Measurements from ENCODE around the gene PIGP.

Gene PIGP

GRCh38 chr21:37077403-37077802 is 4.5 kb upstream of the PIGP start:
- no peaks in the 10 kb centered on the region for H3K36me3 ChIP-seq (ENCODE audit: control insufficient read depth, insufficient read depth, low read length)
- WGBS, 2 experiments: 100% methylated on average over 1 of the region's 1 CpG
- H3K27ac ChIP-seq (ENCODE audit: insufficient read depth, low read depth, low read length, poor library complexity, severe bottlenecking): no peak overlapping the region
- no peaks in the 10 kb centered on the region for H3K4me1 ChIP-seq (ENCODE audit: control insufficient read depth, insufficient read depth, low read length)
- H3K27me3 ChIP-seq (ENCODE audit: control insufficient read depth, insufficient read depth, low read length, poor library complexity, severe bottlenecking): peaks cover 22% of the 10 kb centered on the region
- no peak overlapping the region for H3K4me3 ChIP-seq (ENCODE audit: insufficient read depth, low read depth, low read length)
- H3K9me3 ChIP-seq (ENCODE audit: control insufficient read depth, low read length): no peaks in the 10 kb centered on the region

DNA sequence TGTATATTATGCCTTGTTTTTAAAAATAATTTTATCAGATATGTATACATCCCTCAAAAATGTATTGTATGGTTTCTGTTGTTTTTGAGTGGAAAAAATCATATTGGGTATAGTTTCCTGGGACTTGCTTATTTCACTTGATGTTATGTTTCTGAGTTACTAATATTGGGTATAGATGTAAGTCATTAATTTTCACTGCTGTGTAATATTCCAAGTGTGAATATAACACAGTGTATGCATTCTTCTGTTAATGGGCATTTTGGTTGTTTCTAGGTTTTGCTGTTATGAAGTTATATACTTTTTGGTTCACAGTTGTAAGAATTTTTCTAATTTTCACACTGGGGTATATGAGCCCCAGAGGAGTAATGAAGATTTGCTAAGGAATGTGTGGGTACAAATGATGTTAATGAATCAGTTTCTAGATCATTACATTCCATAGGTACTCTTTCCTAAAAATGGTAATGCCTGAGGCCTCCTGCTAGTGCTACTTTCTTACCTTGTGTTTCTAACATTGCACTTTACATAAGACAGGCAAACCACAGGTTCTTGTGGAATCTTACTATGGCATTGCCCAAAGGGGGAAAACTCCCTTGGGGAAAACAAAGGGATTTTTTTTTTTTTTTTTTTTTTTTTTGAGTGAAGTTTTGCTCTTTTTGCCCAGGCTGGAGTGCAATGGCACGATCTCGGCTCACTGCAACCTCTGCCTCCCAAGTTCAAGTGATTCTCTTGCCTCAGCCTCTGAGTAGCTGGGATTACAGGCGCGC is 3.4 kb upstream of the PIGP start:
- H3K27me3 ChIP-seq (ENCODE audit: control insufficient read depth, insufficient read depth, low read length, poor library complexity, severe bottlenecking): peaks cover 22% of the 10 kb centered on the region
- no peaks in the 10 kb centered on the region for H3K36me3 ChIP-seq (ENCODE audit: control insufficient read depth, insufficient read depth, low read length)
- 90 to 93% methylated on average over 4 of the region's 4 CpGs for WGBS, 2 experiments
- no peaks in the 10 kb centered on the region for H3K9me3 ChIP-seq (ENCODE audit: control insufficient read depth, low read length)
- no peak overlapping the region for H3K27ac ChIP-seq (ENCODE audit: insufficient read depth, low read depth, low read length, poor library complexity, severe bottlenecking)
- no peak overlapping the region for H3K4me3 ChIP-seq (ENCODE audit: insufficient read depth, low read depth, low read length)
- H3K4me1 ChIP-seq (ENCODE audit: control insufficient read depth, insufficient read depth, low read length): no peaks in the 10 kb centered on the region

GRCh38 chr21:37075214-37075770 is 2.4 kb upstream of the PIGP start:
- H3K27ac ChIP-seq (ENCODE audit: insufficient read depth, low read depth, low read length, poor library complexity, severe bottlenecking): no peak overlapping the region
- H3K9me3 ChIP-seq (ENCODE audit: control insufficient read depth, low read length): no peaks in the 10 kb centered on the region
- peaks cover 3% of the 10 kb centered on the region for H3K4me1 ChIP-seq (ENCODE audit: control insufficient read depth, insufficient read depth, low read length)
- H3K4me3 ChIP-seq (ENCODE audit: insufficient read depth, low read depth, low read length): no peak overlapping the region
- H3K27me3 ChIP-seq (ENCODE audit: control insufficient read depth, insufficient read depth, low read length, poor library complexity, severe bottlenecking): peaks cover 22% of the 10 kb centered on the region
- H3K36me3 ChIP-seq (ENCODE audit: control insufficient read depth, insufficient read depth, low read length): no peaks in the 10 kb centered on the region
- 92% methylated on average over 3 to 4 of the region's 4 CpGs for WGBS, 2 experiments

DNA sequence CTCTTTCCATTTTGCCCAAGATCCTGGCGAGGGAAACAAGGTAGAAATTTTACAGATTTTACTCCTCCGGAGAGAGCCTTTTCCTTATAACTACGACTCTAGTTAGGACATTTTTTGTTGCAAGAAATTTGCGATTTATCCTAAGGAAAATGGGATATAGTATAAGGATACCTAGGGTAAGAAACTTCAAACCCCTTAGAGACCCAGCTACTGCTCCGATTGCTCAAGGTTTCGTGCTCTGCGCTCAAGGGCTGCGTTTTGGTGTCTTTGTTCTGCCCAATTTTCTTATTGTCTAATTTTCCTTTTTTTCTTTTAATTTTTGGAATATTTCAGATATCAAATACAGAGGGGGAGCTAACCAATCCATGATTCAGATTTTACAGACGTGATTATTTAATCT is 1.7 kb upstream of the PIGP start:
- H3K36me3 ChIP-seq (ENCODE audit: control insufficient read depth, insufficient read depth, low read length): no peaks in the 10 kb centered on the region
- peak overlapping the region; percentile 81 for H3K4me3 ChIP-seq (ENCODE audit: insufficient read depth, low read depth, low read length)
- no peaks in the 10 kb centered on the region for H3K9me3 ChIP-seq (ENCODE audit: control insufficient read depth, low read length)
- H3K27ac ChIP-seq (ENCODE audit: insufficient read depth, low read depth, low read length, poor library complexity, severe bottlenecking): no peak overlapping the region
- H3K4me1 ChIP-seq (ENCODE audit: control insufficient read depth, insufficient read depth, low read length): peaks cover 5% of the 10 kb centered on the region
- WGBS, 2 experiments: 22 to 31% methylated on average over 8 to 9 of the region's 9 CpGs
- peaks cover 22% of the 10 kb centered on the region for H3K27me3 ChIP-seq (ENCODE audit: control insufficient read depth, insufficient read depth, low read length, poor library complexity, severe bottlenecking)

GRCh38 chr21:37074197-37074510 is 1.3 kb upstream of the PIGP start:
- H3K36me3 ChIP-seq (ENCODE audit: control insufficient read depth, insufficient read depth, low read length): no peaks in the 10 kb centered on the region
- peaks cover 5% of the 10 kb centered on the region for H3K4me1 ChIP-seq (ENCODE audit: control insufficient read depth, insufficient read depth, low read length)
- no peak overlapping the region for H3K27ac ChIP-seq (ENCODE audit: insufficient read depth, low read depth, low read length, poor library complexity, severe bottlenecking)
- WGBS, 2 experiments: 1 to 3% methylated on average over 10 of the region's 13 CpGs
- peaks cover 22% of the 10 kb centered on the region for H3K27me3 ChIP-seq (ENCODE audit: control insufficient read depth, insufficient read depth, low read length, poor library complexity, severe bottlenecking)
- no peaks in the 10 kb centered on the region for H3K9me3 ChIP-seq (ENCODE audit: control insufficient read depth, low read length)
- H3K4me3 ChIP-seq (ENCODE audit: insufficient read depth, low read depth, low read length): peak overlapping the region; percentile 81

GRCh38 chr21:37073417-37074196 is 736 bp upstream of the PIGP start:
- peaks cover 5% of the 10 kb centered on the region for H3K4me1 ChIP-seq (ENCODE audit: control insufficient read depth, insufficient read depth, low read length)
- peaks cover 22% of the 10 kb centered on the region for H3K27me3 ChIP-seq (ENCODE audit: control insufficient read depth, insufficient read depth, low read length, poor library complexity, severe bottlenecking)
- 1% methylated on average over 70 of the region's 70 CpGs for WGBS, 2 experiments
- H3K27ac ChIP-seq (ENCODE audit: insufficient read depth, low read depth, low read length, poor library complexity, severe bottlenecking): peak overlapping the region; percentile 67
- peak overlapping the region; percentile 81 for H3K4me3 ChIP-seq (ENCODE audit: insufficient read depth, low read depth, low read length)
- H3K9me3 ChIP-seq (ENCODE audit: control insufficient read depth, low read length): no peaks in the 10 kb centered on the region
- H3K36me3 ChIP-seq (ENCODE audit: control insufficient read depth, insufficient read depth, low read length): no peaks in the 10 kb centered on the region

- Histone ChIP-seq H3K27me3 (ENCODE audit: control insufficient read depth, insufficient read depth, low read length, poor library complexity, severe bottlenecking) (peaks cover 22% of the 10 kb centered on the region), H3K9me3 (ENCODE audit: control insufficient read depth, low read length) (no peaks in the 10 kb centered on the region), H3K27ac (ENCODE audit: insufficient read depth, low read depth, low read length, poor library complexity, severe bottlenecking) (peak overlapping the region; percentile 95), H3K36me3 (ENCODE audit: control insufficient read depth, insufficient read depth, low read length) (no peaks in the 10 kb centered on the region), H3K4me1 (ENCODE audit: control insufficient read depth, insufficient read depth, low read length) (peaks cover 5% of the 10 kb centered on the region), H3K4me3 (ENCODE audit: insufficient read depth, low read depth, low read length) (peak overlapping the region; percentile 81)
- WGBS, 2 experiments: 2 to 3% methylated on average over 54 of the region's 54 CpGs
Observed at GRCh38 chr21:37072274-37072987, 440 bp downstream of the PIGP start.

DNA sequence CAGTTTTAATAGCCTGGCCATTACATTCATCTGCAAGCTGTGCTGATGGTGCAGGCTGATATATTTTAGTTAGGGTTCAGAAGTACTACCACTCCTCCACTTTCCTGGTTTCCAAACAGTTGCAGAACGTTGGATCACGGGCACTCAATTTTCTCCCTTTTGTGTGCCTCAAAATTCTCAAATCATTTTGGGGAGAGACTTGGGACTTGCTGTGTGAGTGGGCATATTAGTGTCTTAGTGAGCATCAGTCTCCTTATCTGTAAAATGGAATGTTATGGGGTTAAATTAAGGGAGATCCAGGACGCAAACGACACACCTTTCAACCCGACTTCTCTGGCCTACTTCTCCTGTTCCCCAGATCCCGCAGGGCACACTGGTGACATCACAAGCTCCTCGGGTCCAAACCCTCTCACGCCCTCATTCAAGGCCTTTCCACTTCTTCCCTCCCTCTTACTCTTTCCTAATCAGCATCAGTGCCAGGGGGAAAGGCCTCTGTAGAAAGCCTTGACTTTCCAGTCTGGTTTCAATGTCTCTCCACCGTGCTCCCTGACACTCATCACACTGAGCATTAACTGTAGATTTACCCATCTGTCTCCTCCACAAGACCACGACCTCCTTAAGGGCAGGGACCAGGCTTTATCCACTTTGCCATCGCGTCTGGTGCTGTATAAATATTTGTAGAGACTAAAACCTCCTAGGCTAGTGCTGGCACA is 1.2 kb downstream of the PIGP start:
- WGBS, 2 experiments: 66 to 68% methylated on average over 12 of the region's 12 CpGs
- Histone ChIP-seq H3K27ac (ENCODE audit: insufficient read depth, low read depth, low read length, poor library complexity, severe bottlenecking) (peak overlapping the region; percentile 95), H3K9me3 (ENCODE audit: control insufficient read depth, low read length) (no peaks in the 10 kb centered on the region), H3K36me3 (ENCODE audit: control insufficient read depth, insufficient read depth, low read length) (peaks cover under 1% of the 10 kb centered on the region), H3K27me3 (ENCODE audit: control insufficient read depth, insufficient read depth, low read length, poor library complexity, severe bottlenecking) (peaks cover 22% of the 10 kb centered on the region), H3K4me1 (ENCODE audit: control insufficient read depth, insufficient read depth, low read length) (peaks cover 5% of the 10 kb centered on the region), H3K4me3 (ENCODE audit: insufficient read depth, low read depth, low read length) (peak overlapping the region; percentile 81)

- 93 to 96% methylated on average over 7 to 8 of the region's 9 CpGs for WGBS, 2 experiments
- peaks cover 4% of the 10 kb centered on the region for H3K36me3 ChIP-seq (ENCODE audit: control insufficient read depth, insufficient read depth, low read length)
- H3K9me3 ChIP-seq (ENCODE audit: control insufficient read depth, low read length): no peaks in the 10 kb centered on the region
- H3K4me1 ChIP-seq (ENCODE audit: control insufficient read depth, insufficient read depth, low read length): peaks cover 18% of the 10 kb centered on the region
- no peak overlapping the region for H3K27ac ChIP-seq (ENCODE audit: insufficient read depth, low read depth, low read length, poor library complexity, severe bottlenecking)
- no peaks in the 10 kb centered on the region for H3K27me3 ChIP-seq (ENCODE audit: control insufficient read depth, insufficient read depth, low read length, poor library complexity, severe bottlenecking)
- H3K4me3 ChIP-seq (ENCODE audit: insufficient read depth, low read depth, low read length): no peak overlapping the region
Observed at GRCh38 chr21:37065561-37066177, 7.2 kb downstream of the PIGP start.
